MCF 10A (cell line): ENCODE results near the gene SUSD1. TPM values are rescaled to one million over a fixed set of nuclear protein-coding genes. Genes with fewer than 3 reads are reported as not detected.

Source experiments
- Bru-seq: library from RNA; stranded (reverse); fragments of 400-500 nt; gene quantifications from one replicate; lab custom pipeline; 2021; lab: Mats Ljungman, UMichigan
- BruChase-seq, 2 experiments: library from RNA; stranded (reverse); fragments of 400-500 nt; gene quantifications; one replicate each; lab custom pipeline; 2021; lab: Mats Ljungman, UMichigan
- BruUV-seq: library from RNA; stranded (reverse); fragments of 400-500 nt; replicated peaks from 2 replicates; lab custom pipeline; 2021; lab: Mats Ljungman, UMichigan
- CTCF ChIA-PET: fragments of 300-600 bp; sonication (Branson Sonifier 250); formaldehyde crosslinking; extraction: SDS; loops from one replicate; lab custom pipeline; 2021; ENCODE audit warnings: antibody characterized with exemption, inconsistent platforms; lab: Yijun Ruan, JAX
- POLR2A ChIA-PET: fragments of 300-600, 350-650 bp; sonication (Branson Sonifier 250); formaldehyde crosslinking; extraction: SDS; loops from one replicate; lab custom pipeline; 2020; ENCODE audit warnings: antibody characterized with exemption, inconsistent platforms; lab: Yijun Ruan, JAX
- DNase-seq: peaks from one replicate; pipeline ENCODE4 v3.0.0-alpha.2; 2018; ENCODE audit not compliant: unreplicated experiment
- H3K27ac Mint-ChIP-seq: one replicate; pipeline ENCODE4 v1.8.0; 2022; ENCODE audit warnings: mild to moderate bottlenecking, low read depth, mixed read lengths; ENCODE audit not compliant: unreplicated experiment
- H3K27me3 Mint-ChIP-seq: one replicate; pipeline ENCODE4 v1.8.0; 2022; ENCODE audit warnings: mixed read lengths; ENCODE audit not compliant: insufficient read depth, unreplicated experiment
- H3K36me3 Mint-ChIP-seq: one replicate; pipeline ENCODE4 v1.8.0; 2022; ENCODE audit warnings: mild to moderate bottlenecking, moderate library complexity, mixed read lengths; ENCODE audit not compliant: insufficient read depth, unreplicated experiment
- H3K4me1 Mint-ChIP-seq: one replicate; pipeline ENCODE4 v1.8.0; 2022; ENCODE audit warnings: mixed read lengths; ENCODE audit not compliant: insufficient read depth, unreplicated experiment
- H3K4me3 Mint-ChIP-seq: one replicate; pipeline ENCODE4 v1.8.0; 2022; ENCODE audit warnings: mild to moderate bottlenecking, moderate library complexity, mixed read lengths; ENCODE audit not compliant: unreplicated experiment
- H3K9me3 Mint-ChIP-seq: one replicate; pipeline ENCODE4 v1.8.0; 2022; ENCODE audit warnings: mixed read lengths; ENCODE audit not compliant: unreplicated experiment
- CTCF ChIP-seq: fragments of 200-600 bp; IDR thresholded peaks from one replicate; pipeline ENCODE4 v1.8.0; 2022; ENCODE audit warnings: antibody characterized with exemption, mild to moderate bottlenecking; ENCODE audit not compliant: unreplicated experiment
- intact Hi-C: fragments of 100-400 bp; cut with micrococcal nuclease; formaldehyde crosslinking; loops from 2 replicates; pipeline ENCODE4 v1.14.1; 2022
- long read RNA-seq: library from polyadenylated mRNA; stranded (forward); transcript quantifications from one replicate; pipeline ENCODE4 v2.0.0, GENCODE V29; 2022
- total RNA-seq: library from RNA; stranded (reverse); gene quantifications from 2 replicates; pipeline ENCODE4 v1.2.3, GENCODE V29; 2022

Gene SUSD1
- total RNA-seq: 1.6 and 2.0 TPM in 2 replicates
- percentile 39 among the genes with signal in this experiment for Bru-seq, nascent RNA
- percentile 37 among the genes with signal in this experiment for BruChase-seq, experiment 1, labeled RNA remaining after a 6-hour chase
- percentile 42 among the genes with signal in this experiment for BruChase-seq, experiment 2, labeled RNA remaining after a 2-hour chase
- long read RNA-seq, partial matches to known transcripts: 1 of 1 reads
- long read RNA-seq, other reads (novel, unspliced or antisense): 0 of 1 reads

- no peaks in the 10 kb centered on the region for H3K9me3 Mint-ChIP-seq
- peaks cover 6% of the 10 kb centered on the region for H3K36me3 Mint-ChIP-seq
- H3K4me1 Mint-ChIP-seq: no peaks in the 10 kb centered on the region
- no peak for TF ChIP-seq CTCF
- H3K27ac Mint-ChIP-seq: no peak within 1 kb of the TSS
- ChIA-PET CTCF (interaction anchor here (1.0 to 2.1 kb wide), 3 partner anchors 14 to 645 kb away, joined by 3 to 6 read pairs (median 3); no protein-coding TSS in a partner anchor), POLR2A (interaction anchor here (1.0 to 1.5 kb wide), 2 partner anchors 158 to 161 kb away, joined by 3 to 7 read pairs; partner anchors contain the start of gene PTBP3)
- no peak for DNase-seq
- BruUV-seq: no TSS peak
- H3K4me3 Mint-ChIP-seq: peak within 1 kb of the TSS; percentile 71
- intact Hi-C loops: loop anchor here (2.0 kb wide), 1 partner anchor 158 kb away; the partner anchor contains the start of gene PTBP3
- H3K27me3 Mint-ChIP-seq: no peaks in the 10 kb centered on the region
Measured at GRCh38 chr9:112174965-112175795, at the start of gene SUSD1. Gene SUSD1, minus strand, starts transcription at chr9:112175297. Its CDS starts 62 bp downstream, at chr9:112175235.

GRCh38 chr9:112224401-112225289 is 49.5 kb upstream of the SUSD1 start:
- ChIA-PET CTCF (interaction anchor here (0.6 to 1.6 kb wide), 7 partner anchors 27 to 1073 kb away, joined by 3 to 4 read pairs (median 4); partner anchors contain the start of gene PTBP3), POLR2A (interaction anchor here (0.7 to 2.4 kb wide), 6 partner anchors 8 to 64 kb away, joined by 3 to 10 read pairs (median 4); no protein-coding TSS in a partner anchor)
- Mint-ChIP-seq H3K27ac (no peak overlapping the region), H3K36me3 (peaks cover 86% of the 10 kb centered on the region), H3K9me3 (no peaks in the 10 kb centered on the region), H3K4me3 (no peak overlapping the region), H3K4me1 (peaks cover 12% of the 10 kb centered on the region), H3K27me3 (no peaks in the 10 kb centered on the region)
- intact Hi-C loops: no loop called here
- no peak for TF ChIP-seq CTCF
- peak; percentile 3 for DNase-seq
- no TSS peak for BruUV-seq

- no peak overlapping the region for H3K4me3 Mint-ChIP-seq
- peaks cover 83% of the 10 kb centered on the region for H3K36me3 Mint-ChIP-seq
- BruUV-seq: no TSS peak
- intact Hi-C loops: no loop called here
- POLR2A ChIA-PET: interaction anchor here (0.5 to 1.1 kb wide), 6 partner anchors 11 to 588 kb away, joined by 3 to 5 read pairs (median 3); partner anchors contain the start of genes DNAJC25 and PTBP3
- H3K27ac Mint-ChIP-seq: no peak overlapping the region
- CTCF ChIA-PET: interaction anchor here (0.7 to 1.0 kb wide), 2 partner anchors 105 to 120 kb away, joined by 3 read pairs; no protein-coding TSS in a partner anchor
- no peak for TF ChIP-seq CTCF
- no peak for DNase-seq
- H3K27me3 Mint-ChIP-seq: no peaks in the 10 kb centered on the region
- H3K9me3 Mint-ChIP-seq: no peaks in the 10 kb centered on the region
- no peaks in the 10 kb centered on the region for H3K4me1 Mint-ChIP-seq
Measured at GRCh38 chr9:112218908-112219307, 43.8 kb upstream of the SUSD1 start.
